A673 (cell line): ENCODE results near the gene NR1D1.

ENCODE experiments used
- CTCF ChIP-seq: fragments of 300-800, 200-600 bp; sonication (generic); conservative IDR thresholded peaks from 2 replicates; pipeline ENCODE4 v1.5.1; 2017; ENCODE audit warnings: low read depth, mild to moderate bottlenecking, antibody characterized with exemption, low read length, moderate library complexity, mixed read lengths
- EZH2 ChIP-seq: fragments of 200-600 bp; sonication (generic); IDR thresholded peaks from 2 replicates; pipeline ENCODE4 v1.6.1; 2017; ENCODE audit warnings: borderline replicate concordance, low read depth, mild to moderate bottlenecking, mixed read lengths, antibody characterized with exemption, low read length; ENCODE audit not compliant: poor library complexity, severe bottlenecking

GRCh38 chr17:40079545-40079944 is 20.8 kb downstream of the NR1D1 start:
- TF ChIP-seq CTCF (no peak), EZH2 (no peak)
